GM18861 (cell line): ENCODE data around the gene CAMLG.

Experiments used
- ATAC-seq: cut with Tn5 transposase; IDR thresholded peaks from one replicate; pipeline ENCODE4 v1.9.1; 2021; ENCODE audit not compliant: unreplicated experiment

Gene CAMLG

DNA sequence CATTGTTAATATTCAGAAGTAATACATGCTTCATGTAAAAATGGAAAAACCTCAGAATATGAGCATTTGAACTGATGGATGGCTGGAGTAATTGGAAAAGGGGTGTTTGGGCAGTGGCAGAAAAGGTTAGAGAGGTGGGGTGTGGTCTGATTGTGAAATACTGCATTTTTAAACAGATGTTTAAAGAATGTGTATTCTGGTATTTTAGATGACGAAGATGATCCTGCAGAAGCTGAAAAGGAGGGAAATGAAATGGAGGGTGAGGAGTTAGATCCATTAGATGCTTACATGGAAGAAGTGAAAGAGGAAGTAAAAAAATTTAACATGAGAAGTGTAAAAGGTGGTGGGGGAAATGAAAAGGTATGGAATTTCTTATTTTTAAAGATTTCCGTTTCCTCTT, 39.0 kb downstream of the CAMLG start:
- ATAC-seq = no peak

GRCh38 chr5:134784241-134784920, 46.0 kb downstream of the CAMLG start:
- no peak for ATAC-seq

- ATAC-seq = no peak
Observed at GRCh38 chr5:134784946-134785620, 46.7 kb downstream of the CAMLG start.

DNA sequence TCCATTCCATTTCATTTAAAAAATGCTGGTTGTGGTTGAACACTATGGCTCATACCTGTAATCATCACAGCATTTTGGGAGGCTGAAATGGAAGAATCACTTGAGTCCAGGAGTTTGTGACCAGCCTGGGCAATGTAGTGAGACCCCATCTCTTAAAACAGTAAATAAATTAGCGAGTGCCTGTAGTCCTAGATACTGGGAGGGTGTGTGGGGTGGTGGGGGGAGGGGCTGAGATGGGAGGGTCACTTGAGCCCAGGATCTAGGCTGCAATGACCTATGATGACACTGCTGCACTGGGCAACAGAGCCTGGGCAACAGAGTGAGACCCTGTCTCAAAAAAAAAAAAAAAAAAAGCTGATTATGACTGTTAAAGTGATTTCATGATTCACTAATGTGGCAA, 49.3 kb downstream of the CAMLG start:
- no peak for ATAC-seq

DNA sequence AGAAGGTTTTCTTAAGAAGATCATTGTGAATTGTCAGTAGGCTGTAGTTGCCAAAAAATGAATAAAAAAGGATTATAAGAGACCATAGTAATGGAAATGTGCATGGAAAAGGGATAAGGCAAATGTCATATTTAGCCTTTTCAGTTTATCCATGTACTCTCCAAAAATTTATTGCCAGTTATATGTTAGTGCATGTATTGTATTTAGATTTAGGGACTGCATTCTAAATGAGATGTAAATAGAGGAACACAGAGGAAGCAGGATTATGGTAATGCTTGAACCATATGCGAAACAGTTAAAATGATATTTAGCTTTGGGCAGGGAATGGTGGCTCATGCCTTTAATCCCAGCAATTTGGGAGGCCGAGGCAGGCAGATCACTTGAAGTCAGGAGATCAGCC, 53.2 kb downstream of the CAMLG start:
- no peak for ATAC-seq

DNA sequence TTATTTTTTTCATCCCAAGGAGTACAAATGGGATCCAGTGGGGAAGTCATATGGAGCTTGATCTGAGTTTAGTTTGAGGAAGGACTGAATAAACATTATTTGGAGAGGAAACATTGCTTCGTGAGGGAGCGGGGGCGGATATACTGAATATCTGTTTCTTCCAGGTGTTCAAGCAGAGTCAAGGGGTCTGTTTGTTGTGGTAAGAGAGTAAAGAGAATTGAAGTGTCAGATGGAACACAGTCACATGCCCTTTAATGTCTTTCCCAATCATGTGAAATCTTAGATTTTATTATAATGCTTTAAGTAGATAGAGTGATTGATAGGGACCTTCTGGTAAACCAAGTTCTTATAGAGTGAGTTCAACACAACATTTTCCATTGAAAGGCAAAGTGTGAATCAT, 53.9 kb downstream of the CAMLG start:
- no peak for ATAC-seq

- ATAC-seq = no peak
Observed at GRCh38 chr5:134793111-134793510, 54.8 kb downstream of the CAMLG start.

- ATAC-seq = no peak
Observed at GRCh38 chr5:134794082-134794481, 55.7 kb downstream of the CAMLG start.

DNA sequence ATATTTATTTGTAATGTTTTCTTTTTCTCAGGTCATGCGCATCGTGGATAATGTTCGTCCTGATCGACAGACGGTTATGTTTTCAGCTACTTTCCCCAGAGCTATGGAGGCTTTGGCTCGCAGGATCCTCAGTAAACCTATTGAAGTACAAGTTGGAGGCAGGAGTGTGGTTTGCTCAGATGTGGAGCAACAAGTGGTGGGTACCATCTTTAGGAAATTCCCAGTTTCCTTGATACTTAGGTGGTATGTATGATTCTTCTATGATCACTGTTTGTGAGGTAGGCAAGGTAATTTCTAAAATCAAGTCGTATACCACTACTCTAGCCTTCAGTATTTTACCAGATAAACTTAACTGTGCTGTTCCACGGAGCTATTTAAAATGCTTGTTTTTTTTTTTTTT, 56.5 kb downstream of the CAMLG start:
- no peak for ATAC-seq

GRCh38 chr5:134798468-134798867, 60.1 kb downstream of the CAMLG start:
- ATAC-seq = no peak
